HepG2 (cell line): ENCODE results near the gene MSL3B.

Experiments used
- CBX2 ChIP-seq, 2 experiments: fragments of 200-600 bp in 1 of 2; sonication (generic); formaldehyde crosslinking in 1 of 2; IDR thresholded peaks; 2 replicates each; pipeline versions ENCODE4 v1.7.0 to v1.8.1; 2018 to 2022; ENCODE audit warnings: low read depth in 2 of 2, low read length in 1 of 2, mild to moderate bottlenecking in 1 of 2, missing genetic modification reagents in 1 of 2
- ELF1 ChIP-seq: sonication (generic); formaldehyde crosslinking; IDR thresholded peaks from 2 replicates; pipeline ENCODE4 v1.4.0; 2020; ENCODE audit warnings: missing genetic modification reagents
- GATA4 ChIP-seq: sonication (generic); IDR thresholded peaks from 2 replicates; pipeline ENCODE4 v1.6.1; 2016; ENCODE audit warnings: antibody characterized with exemption, low read depth, borderline replicate concordance
- HNF4A ChIP-seq: sonication (generic); formaldehyde crosslinking; IDR thresholded peaks from 2 replicates; pipeline ENCODE4 v1.4.0; 2020; ENCODE audit warnings: missing genetic modification reagents
- HOXA3 ChIP-seq: sonication (generic); formaldehyde crosslinking; IDR thresholded peaks from 2 replicates; pipeline ENCODE4 v1.5.0; 2020; ENCODE audit warnings: missing genetic modification reagents
- IKZF5 ChIP-seq: IDR thresholded peaks from 2 replicates; pipeline ENCODE4 v1.6.1; 2018; ENCODE audit warnings: missing genetic modification reagents, mild to moderate bottlenecking, missing compliant biosample characterization
- IRX3 ChIP-seq: sonication (generic); formaldehyde crosslinking; IDR thresholded peaks from 2 replicates; pipeline ENCODE4 v1.8.1; 2023; ENCODE audit warnings: mild to moderate bottlenecking, low read depth, missing genetic modification reagents, borderline replicate concordance
- MIER3 ChIP-seq: IDR thresholded peaks from 2 replicates; pipeline ENCODE4 v1.6.1; 2016; ENCODE audit warnings: missing compliant biosample characterization, borderline replicate concordance
- MYC ChIP-seq: sonication (generic); formaldehyde crosslinking; IDR thresholded peaks from 2 replicates; pipeline ENCODE4 v1.9.0; 2021; ENCODE audit warnings: missing genetic modification reagents, borderline replicate concordance
- NFKBIZ ChIP-seq: IDR thresholded peaks from 2 replicates; pipeline ENCODE4 v1.6.1; 2018; ENCODE audit warnings: missing genetic modification reagents, missing compliant biosample characterization
- RNF219 ChIP-seq: sonication (generic); formaldehyde crosslinking; IDR thresholded peaks from 2 replicates; pipeline ENCODE4 v1.5.0; 2020; ENCODE audit warnings: mild to moderate bottlenecking, missing genetic modification reagents
- SAFB2 ChIP-seq: sonication (generic); formaldehyde crosslinking; IDR thresholded peaks from 2 replicates; pipeline ENCODE4 v1.5.1; 2020; ENCODE audit warnings: missing genetic modification reagents, low read depth, mild to moderate bottlenecking, borderline replicate concordance
- SALL1 ChIP-seq: sonication (generic); formaldehyde crosslinking; IDR thresholded peaks from 2 replicates; pipeline ENCODE4 v1.8.0; 2022; ENCODE audit warnings: mild to moderate bottlenecking, missing genetic modification reagents
- ZNF143 ChIP-seq: sonication (generic); formaldehyde crosslinking; IDR thresholded peaks from 2 replicates; pipeline ENCODE4 v1.4.0; 2020; ENCODE audit warnings: missing genetic modification reagents
- ZNF264 ChIP-seq: sonication (generic); formaldehyde crosslinking; IDR thresholded peaks from 2 replicates; pipeline ENCODE4 v1.4.0; 2020; ENCODE audit warnings: missing genetic modification reagents
- ZNF430 ChIP-seq: sonication (generic); formaldehyde crosslinking; IDR thresholded peaks from 2 replicates; pipeline ENCODE4 v1.9.0; 2021; ENCODE audit warnings: mild to moderate bottlenecking, missing genetic modification reagents
- ZNF552 ChIP-seq: sonication (generic); formaldehyde crosslinking; IDR thresholded peaks from 2 replicates; pipeline ENCODE4 v1.9.0; 2022; ENCODE audit warnings: missing genetic modification reagents, mild to moderate bottlenecking, borderline replicate concordance
- ZNF580 ChIP-seq: IDR thresholded peaks from 2 replicates; pipeline ENCODE4 v1.6.1; 2016; ENCODE audit warnings: low read depth, borderline replicate concordance
- ZNF589 ChIP-seq: sonication (generic); formaldehyde crosslinking; conservative IDR thresholded peaks from 2 replicates; pipeline ENCODE4 v1.8.0; 2022; ENCODE audit warnings: mild to moderate bottlenecking, moderate library complexity, missing genetic modification reagents
- ZNF687 ChIP-seq: sonication (generic); formaldehyde crosslinking; IDR thresholded peaks from 2 replicates; pipeline ENCODE4 v1.5.1; 2020; ENCODE audit warnings: mild to moderate bottlenecking, missing genetic modification reagents, moderate library complexity
- ZNF792 ChIP-seq: IDR thresholded peaks from 2 replicates; pipeline ENCODE4 v1.6.1; 2016
- ZNF883 ChIP-seq: sonication (generic); formaldehyde crosslinking; IDR thresholded peaks from 2 replicates; pipeline ENCODE4 v1.5.1; 2020; ENCODE audit warnings: mild to moderate bottlenecking, missing genetic modification reagents; ENCODE audit errors: not compliant biosample characterization

Gene MSL3B

GRCh38 chr2:233912691-233913423, 44.7 kb upstream of the MSL3B start (continued):
- TF ChIP-seq SALL1 (CRISPR knock-in tag) (peak; percentile 86), ZNF589 (CRISPR knock-in tag) (peak; percentile 78; the same call in 1 of the 2 replicates), ZNF552 (CRISPR knock-in tag) (0 out of 2 replicates have a peak, but pooled peaks have one; percentile 42), IRX3 (CRISPR knock-in tag) (peak; percentile 44; the same call in 1 of the 2 replicates), ZNF883 (CRISPR knock-in tag) (peak; percentile 28), ZNF143 (CRISPR knock-in tag) (0 out of 2 replicates have a peak, but pooled peaks have one; percentile 36), ZNF580 (CRISPR knock-in tag) (0 out of 2 replicates have a peak, but pooled peaks have one; percentile 46), ZNF430 (CRISPR knock-in tag) (peak; percentile 76), CBX2 (IDR thresholded peaks at IDR 0.05; ENCODE audit: low read depth, low read length) (no peak), CBX2 (CRISPR knock-in tag; IDR thresholded peaks at IDR 0.05; ENCODE audit: low read depth) (no peak), NFKBIZ (CRISPR knock-in tag) (no peak), ELF1 (CRISPR knock-in tag) (no peak), ZNF264 (CRISPR knock-in tag) (peak; percentile 54; the same call in 1 of the 2 replicates), MYC (peak; percentile 33; the same call in 1 of the 2 replicates), GATA4 (no peak), SAFB2 (CRISPR knock-in tag) (no peak), ZNF687 (CRISPR knock-in tag) (0 out of 2 replicates have a peak, but pooled peaks have one; percentile 15), RNF219 (CRISPR knock-in tag) (no peak), HOXA3 (CRISPR knock-in tag) (peak; percentile 31; the same call in 1 of the 2 replicates), ZNF792 (peak; percentile 71; the same call in 1 of the 2 replicates), MIER3 (CRISPR knock-in tag) (no peak), IKZF5 (CRISPR knock-in tag) (peak; percentile 43; the same call in 1 of the 2 replicates), HNF4A (CRISPR knock-in tag) (peak; percentile 50; the same call in 1 of the 2 replicates)
